Measurements from ENCODE around the gene HELQ. TPM values are rescaled to one million over a fixed set of nuclear protein-coding genes. Genes with fewer than 3 reads are reported as not detected.

The HELQ gene
- total RNA-seq, 1 donor from 2014 or later: 1.1 TPM

GRCh38 chr4:83378419-83378818, 77.2 kb downstream of the HELQ start:
- H3K4me1 ChIP-seq: no peaks in the 10 kb centered on the region
- H3K27me3 ChIP-seq: no peaks in the 10 kb centered on the region
- no peak overlapping the region for H3K4me3 ChIP-seq
- no peaks in the 10 kb centered on the region for H3K36me3 ChIP-seq
- no peak for TF ChIP-seq CTCF (IDR thresholded peaks at IDR 0.05)
- intact Hi-C loops (cut with DNase I): no loop called here
- H3K9me3 ChIP-seq: no peaks in the 10 kb centered on the region
- DNase-seq (ENCODE audit: low spot score in 2 of 2): no peak
- no peak overlapping the region for H3K27ac ChIP-seq

GRCh38 chr4:83372931-83373330, 82.7 kb downstream of the HELQ start:
- Histone ChIP-seq H3K4me1 (no peaks in the 10 kb centered on the region), H3K27ac (no peak overlapping the region), H3K4me3 (no peak overlapping the region), H3K9me3 (no peaks in the 10 kb centered on the region), H3K27me3 (no peaks in the 10 kb centered on the region), H3K36me3 (no peaks in the 10 kb centered on the region)
- intact Hi-C loops (cut with DNase I): no loop called here
- no peak for TF ChIP-seq CTCF (IDR thresholded peaks at IDR 0.05)
- no peak for DNase-seq (ENCODE audit: low spot score in 2 of 2)

GRCh38 chr4:83371936-83372335, 83.7 kb downstream of the HELQ start:
- no peaks in the 10 kb centered on the region for H3K36me3 ChIP-seq
- H3K9me3 ChIP-seq: no peaks in the 10 kb centered on the region
- DNase-seq (ENCODE audit: low spot score in 2 of 2): no peak
- no peak overlapping the region for H3K4me3 ChIP-seq
- H3K27ac ChIP-seq: no peak overlapping the region
- no peak for TF ChIP-seq CTCF (IDR thresholded peaks at IDR 0.05)
- H3K27me3 ChIP-seq: no peaks in the 10 kb centered on the region
- intact Hi-C loops (cut with DNase I): no loop called here
- no peaks in the 10 kb centered on the region for H3K4me1 ChIP-seq

GRCh38 chr4:83371235-83371634, 84.4 kb downstream of the HELQ start:
- DNase-seq (ENCODE audit: low spot score in 2 of 2): no peak
- no peaks in the 10 kb centered on the region for H3K36me3 ChIP-seq
- intact Hi-C loops (cut with DNase I): no loop called here
- no peaks in the 10 kb centered on the region for H3K4me1 ChIP-seq
- TF ChIP-seq CTCF (IDR thresholded peaks at IDR 0.05): no peak
- no peaks in the 10 kb centered on the region for H3K9me3 ChIP-seq
- no peaks in the 10 kb centered on the region for H3K27me3 ChIP-seq
- no peak overlapping the region for H3K27ac ChIP-seq
- no peak overlapping the region for H3K4me3 ChIP-seq

- no peak overlapping the region for H3K27ac ChIP-seq
- H3K27me3 ChIP-seq: no peaks in the 10 kb centered on the region
- no peak overlapping the region for H3K4me3 ChIP-seq
- intact Hi-C loops (cut with DNase I): no loop called here
- H3K4me1 ChIP-seq: no peaks in the 10 kb centered on the region
- DNase-seq (ENCODE audit: low spot score in 2 of 2): no peak
- TF ChIP-seq CTCF (IDR thresholded peaks at IDR 0.05): no peak
- no peaks in the 10 kb centered on the region for H3K9me3 ChIP-seq
- H3K36me3 ChIP-seq: no peaks in the 10 kb centered on the region
Observed at GRCh38 chr4:83370640-83370906, 85.0 kb downstream of the HELQ start.

GRCh38 chr4:83369831-83370639, 85.6 kb downstream of the HELQ start:
- DNase-seq (ENCODE audit: low spot score in 2 of 2): no peak
- H3K27me3 ChIP-seq: no peaks in the 10 kb centered on the region
- TF ChIP-seq CTCF (IDR thresholded peaks at IDR 0.05): no peak
- intact Hi-C loops (cut with DNase I): no loop called here
- H3K4me1 ChIP-seq: no peaks in the 10 kb centered on the region
- H3K27ac ChIP-seq: no peak overlapping the region
- no peaks in the 10 kb centered on the region for H3K9me3 ChIP-seq
- no peak overlapping the region for H3K4me3 ChIP-seq
- H3K36me3 ChIP-seq: no peaks in the 10 kb centered on the region
